Measurements from ENCODE around the gene CFAP47. TPM values are rescaled to one million over a fixed set of nuclear protein-coding genes. Genes with fewer than 3 reads are reported as not detected.

CFAP47 gene
- total RNA-seq, 2 experiments from 2014 or later: not detected

GRCh38 chrX:36314303-36314702 lies 394.8 kb downstream of the CFAP47 start:
- Histone ChIP-seq H3K9me3 (ENCODE audit: low read length) (no peaks in the 10 kb centered on the region), H4K20me1 (ENCODE audit: insufficient read depth, low read length) (no peaks in the 10 kb centered on the region), H3K79me2 (ENCODE audit: insufficient read depth, low read depth, low read length) (no peaks in the 10 kb centered on the region), H3K4me1 (ENCODE audit: insufficient read depth, low read length, poor library complexity, severe bottlenecking) (no peaks in the 10 kb centered on the region), H3K4me2 (ENCODE audit: low read length) (no peak overlapping the region), H3K4me3 (ENCODE audit: low read depth, low read length, poor library complexity, severe bottlenecking) (no peak overlapping the region), H2AFZ (ENCODE audit: low read length) (no peak overlapping the region), H3K9me2 (ENCODE audit: insufficient read depth, low read length) (no peaks in the 10 kb centered on the region), H3K36me3 (ENCODE audit: insufficient read depth, low read length) (no peaks in the 10 kb centered on the region), H3K27ac (ENCODE audit: low read depth, low read length, poor library complexity, severe bottlenecking) (no peak overlapping the region)
- TF ChIP-seq EZH2phosphoT487 (IDR thresholded peaks at IDR 0.05; ENCODE audit: borderline replicate concordance, low read depth, low read length) (no peak), CTCF (conservative IDR thresholded peaks at IDR 0.05; ENCODE audit: low read length) (no peak)
- intact Hi-C loops (cut with micrococcal nuclease; ENCODE audit: unreplicated experiment): no loop called here
- ChIA-PET CTCF (ENCODE audit: unreplicated experiment) (no interaction called here), POLR2A (no interaction called here)
- no TSS peak for BruUV-seq (replicated peaks)
- no peak for DNase-seq (ENCODE audit: low spot score)

GRCh38 chrX:36334572-36334971 lies 415.0 kb downstream of the CFAP47 start:
- no TSS peak for BruUV-seq (replicated peaks)
- CTCF ChIA-PET (ENCODE audit: unreplicated experiment): no interaction called here

DNA sequence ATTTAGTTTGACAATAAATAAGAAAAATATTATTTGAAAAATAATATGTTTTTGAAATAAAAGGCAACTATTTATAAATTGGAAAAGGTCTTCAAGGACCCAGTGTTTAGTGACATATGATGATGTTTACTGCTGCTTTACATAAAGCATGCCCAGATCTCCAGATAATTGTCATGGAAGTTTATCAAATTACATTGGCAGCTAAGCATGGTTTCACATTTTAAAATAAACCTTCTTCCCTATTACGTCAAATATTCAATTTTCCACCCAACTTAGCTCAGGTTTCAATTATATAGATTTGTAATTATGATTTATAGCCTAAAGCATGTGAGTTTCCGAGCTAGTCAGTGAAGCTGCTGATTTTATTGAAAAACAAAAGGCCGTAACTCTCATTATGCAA lies 417.2 kb downstream of the CFAP47 start:
- ChIA-PET POLR2A (interaction anchor here (0.6 to 0.7 kb wide), 3 partner anchors 33 to 357 kb away, joined by 3 read pairs; no protein-coding TSS in a partner anchor), CTCF (ENCODE audit: unreplicated experiment) (no interaction called here)
- no peaks in the 10 kb centered on the region for H3K4me1 ChIP-seq (ENCODE audit: insufficient read depth, low read length, poor library complexity, severe bottlenecking)
- TF ChIP-seq EZH2phosphoT487 (IDR thresholded peaks at IDR 0.05; ENCODE audit: borderline replicate concordance, low read depth, low read length): no peak
- TF ChIP-seq CTCF (conservative IDR thresholded peaks at IDR 0.05; ENCODE audit: low read length): no peak
- H3K79me2 ChIP-seq (ENCODE audit: insufficient read depth, low read depth, low read length): no peaks in the 10 kb centered on the region
- BruUV-seq (replicated peaks): no TSS peak
- no peaks in the 10 kb centered on the region for H4K20me1 ChIP-seq (ENCODE audit: insufficient read depth, low read length)
- intact Hi-C loops (cut with micrococcal nuclease; ENCODE audit: unreplicated experiment): no loop called here
- no peak overlapping the region for H2AFZ ChIP-seq (ENCODE audit: low read length)
- H3K27ac ChIP-seq (ENCODE audit: low read depth, low read length, poor library complexity, severe bottlenecking): no peak overlapping the region
- no peaks in the 10 kb centered on the region for H3K36me3 ChIP-seq (ENCODE audit: insufficient read depth, low read length)
- H3K4me2 ChIP-seq (ENCODE audit: low read length): no peak overlapping the region
- no peak for DNase-seq (ENCODE audit: low spot score)
- no peak overlapping the region for H3K4me3 ChIP-seq (ENCODE audit: low read depth, low read length, poor library complexity, severe bottlenecking)
- no peaks in the 10 kb centered on the region for H3K9me3 ChIP-seq (ENCODE audit: low read length)
- no peaks in the 10 kb centered on the region for H3K9me2 ChIP-seq (ENCODE audit: insufficient read depth, low read length)

More at GRCh38 chrX:36334572-36334971, 415.0 kb downstream of the CFAP47 start:
- intact Hi-C loops (cut with micrococcal nuclease; ENCODE audit: unreplicated experiment): no loop called here
- TF ChIP-seq CTCF (conservative IDR thresholded peaks at IDR 0.05; ENCODE audit: low read length): no peak
- no peak for TF ChIP-seq EZH2phosphoT487 (IDR thresholded peaks at IDR 0.05; ENCODE audit: borderline replicate concordance, low read depth, low read length)
- no peak for DNase-seq (ENCODE audit: low spot score)
- Histone ChIP-seq H4K20me1 (ENCODE audit: insufficient read depth, low read length) (no peaks in the 10 kb centered on the region), H2AFZ (ENCODE audit: low read length) (no peak overlapping the region), H3K9me3 (ENCODE audit: low read length) (no peaks in the 10 kb centered on the region), H3K4me3 (ENCODE audit: low read depth, low read length, poor library complexity, severe bottlenecking) (no peak overlapping the region), H3K4me2 (ENCODE audit: low read length) (no peak overlapping the region), H3K9me2 (ENCODE audit: insufficient read depth, low read length) (no peaks in the 10 kb centered on the region), H3K36me3 (ENCODE audit: insufficient read depth, low read length) (no peaks in the 10 kb centered on the region), H3K79me2 (ENCODE audit: insufficient read depth, low read depth, low read length) (no peaks in the 10 kb centered on the region), H3K4me1 (ENCODE audit: insufficient read depth, low read length, poor library complexity, severe bottlenecking) (no peaks in the 10 kb centered on the region), H3K27ac (ENCODE audit: low read depth, low read length, poor library complexity, severe bottlenecking) (no peak overlapping the region)
- POLR2A ChIA-PET: no interaction called here

All from OCI-LY7 (cell line).